BJ (cell line): ENCODE measurements around the gene ACTA2. TPM values are rescaled to one million over a fixed set of nuclear protein-coding genes. Genes with fewer than 3 reads are reported as not detected.

ENCODE experiments used
- CTCF ChIA-PET: fragments of 350-600 bp; formaldehyde crosslinking; extraction: SDS; loops from one replicate; lab custom pipeline; 2021; ENCODE audit warnings: antibody characterized with exemption, inconsistent platforms; lab: Yijun Ruan, JAX
- POLR2A ChIA-PET: fragments of 300-600 bp; sonication (Branson Sonifier 250); formaldehyde crosslinking; extraction: SDS; loops from one replicate; lab custom pipeline; 2021; ENCODE audit warnings: antibody characterized with exemption; lab: Charles Lee
- DNase-seq: peaks from one replicate; pipeline ENCODE4 v3.0.0-alpha.2; 2011; ENCODE audit warnings: low read depth
- H3K27me3 ChIP-seq: 2 replicates; pipeline ENCODE4 v1.6.0; 2011; ENCODE audit warnings: low read length; ENCODE audit not compliant: control insufficient read depth, insufficient read depth
- H3K36me3 ChIP-seq: 2 replicates; pipeline ENCODE4 v1.5.1; 2011; ENCODE audit warnings: low read length; ENCODE audit not compliant: control insufficient read depth, insufficient read depth
- H3K4me3 ChIP-seq: 2 replicates; pipeline ENCODE4 v1.5.1; 2011; ENCODE audit warnings: low read depth, mild to moderate bottlenecking, control low read depth, low read length
- CTCF ChIP-seq: IDR thresholded peaks from 2 replicates; pipeline ENCODE4 v1.5.1; 2011; ENCODE audit warnings: low read depth, mild to moderate bottlenecking, control low read depth, inconsistent platforms, low read length, moderate library complexity; ENCODE audit not compliant: insufficient read depth
- polyA plus RNA-seq: library from polyadenylated mRNA; depleted of rRNA; stranded (reverse); fragments of >200 nt; gene quantifications from 2 replicates; pipeline ENCODE4 v1.2.3, GENCODE V29; 2011

ACTA2 gene
- polyA plus RNA-seq, 1 experiment, result 1,821 TPM

- ChIA-PET POLR2A (no interaction called here), CTCF (interaction anchor here (0.8 to 2.3 kb wide), 6 partner anchors 13 to 269 kb away, joined by 3 to 6 read pairs (median 4); partner anchors contain the start of gene FAS)
- H3K27me3 ChIP-seq, result no peaks in the 10 kb centered on the region
- H3K36me3 ChIP-seq, result peaks cover 2% of the 10 kb centered on the region; the same call in 1 of the 2 replicates
- no peak for TF ChIP-seq CTCF
- no peak for DNase-seq
- H3K4me3 ChIP-seq, result no peak overlapping the region
These were observed 3.5 kb downstream of the ACTA2 start for GRCh38 chr10:88949051-88949450.

DNA sequence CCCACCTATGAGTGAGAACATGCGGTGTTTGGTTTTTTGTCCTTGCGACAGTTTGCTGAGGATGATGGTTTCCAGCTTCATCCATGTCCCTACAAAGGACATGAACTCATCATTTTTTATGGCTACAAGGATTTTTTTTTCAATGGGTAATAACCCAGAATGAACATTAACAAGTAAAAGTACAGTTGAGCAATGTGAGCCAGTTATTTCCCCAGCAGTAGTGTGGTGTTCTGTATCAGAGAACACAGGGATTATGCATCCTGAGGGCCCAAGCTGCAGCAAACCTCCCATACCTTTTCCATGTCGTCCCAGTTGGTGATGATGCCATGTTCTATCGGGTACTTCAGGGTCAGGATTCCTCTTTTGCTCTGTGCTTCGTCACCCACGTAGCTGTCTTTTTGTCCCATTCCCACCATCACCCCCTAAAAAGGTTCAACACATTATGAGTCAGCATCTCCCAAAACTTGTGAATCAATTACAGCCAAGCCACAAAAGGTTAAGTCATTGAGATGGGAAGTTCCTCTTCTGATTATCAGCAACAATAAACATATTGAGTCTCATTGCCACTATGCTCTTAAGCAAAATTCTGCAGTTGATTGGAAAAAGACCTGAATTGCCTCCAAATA lies 5.5 kb downstream of the ACTA2 start:
- no peak overlapping the region for H3K4me3 ChIP-seq
- no peaks in the 10 kb centered on the region for H3K27me3 ChIP-seq
- ChIA-PET CTCF (interaction anchor here (0.7 to 3.6 kb wide), 3 partner anchors 12 to 14 kb away, joined by 3 to 27 read pairs (median 4); no protein-coding TSS in a partner anchor), POLR2A (no interaction called here)
- no peak for TF ChIP-seq CTCF
- peaks cover 6% of the 10 kb centered on the region for H3K36me3 ChIP-seq
- no peak for DNase-seq

DNA sequence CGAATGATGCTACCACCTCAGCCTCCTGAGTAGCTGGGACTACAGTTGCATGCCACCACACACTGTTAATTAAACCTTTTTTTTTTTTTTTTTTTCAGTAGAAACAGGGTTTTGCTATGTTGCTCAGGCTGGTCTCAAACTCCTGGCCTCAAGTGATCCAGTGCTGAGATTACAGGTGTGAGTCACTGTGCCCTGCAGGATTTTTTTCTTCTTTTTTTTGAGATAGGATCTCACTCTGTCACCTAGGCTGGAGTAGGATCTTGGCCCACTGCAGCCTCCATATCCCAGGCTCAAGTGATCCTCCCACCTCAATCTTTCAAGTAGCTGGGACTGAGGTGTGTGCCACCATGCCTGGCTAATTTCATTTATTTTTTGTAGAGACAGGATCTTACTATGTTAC lies 6.4 kb downstream of the ACTA2 start:
- Histone ChIP-seq H3K36me3 (peaks cover 8% of the 10 kb centered on the region), H3K27me3 (no peaks in the 10 kb centered on the region), H3K4me3 (no peak overlapping the region)
- no peak for DNase-seq
- ChIA-PET POLR2A (no interaction called here), CTCF (interaction anchor here (0.6 to 3.6 kb wide), 3 partner anchors 12 to 1016 kb away, joined by 4 to 27 read pairs (median 6); no protein-coding TSS in a partner anchor)
- no peak for TF ChIP-seq CTCF

GRCh38 chr10:88944813-88945212 lies 7.8 kb downstream of the ACTA2 start:
- Histone ChIP-seq H3K27me3 (no peaks in the 10 kb centered on the region), H3K4me3 (no peak overlapping the region), H3K36me3 (peaks cover 10% of the 10 kb centered on the region)
- TF ChIP-seq CTCF, result no peak
- DNase-seq, result no peak
- ChIA-PET CTCF (interaction anchor here (0.9 to 3.6 kb wide), 4 partner anchors 10 to 269 kb away, joined by 5 to 27 read pairs (median 10); no protein-coding TSS in a partner anchor), POLR2A (no interaction called here)

- CTCF ChIA-PET, result interaction anchor here (1.1 to 3.6 kb wide), 5 partner anchors 9 to 274 kb away, joined by 3 to 27 read pairs (median 13); no protein-coding TSS in a partner anchor
These were observed 8.8 kb downstream of the ACTA2 start for GRCh38 chr10:88943778-88944177.

More at GRCh38 chr10:88943778-88944177, 8.8 kb downstream of the ACTA2 start:
- H3K4me3 ChIP-seq, result no peak overlapping the region
- no peak for DNase-seq
- H3K27me3 ChIP-seq, result no peaks in the 10 kb centered on the region
- H3K36me3 ChIP-seq, result peaks cover 14% of the 10 kb centered on the region
- no peak for TF ChIP-seq CTCF
- POLR2A ChIA-PET, result no interaction called here
